Measurements from ENCODE around the gene RGP1.

GRCh38 chr9:35740243-35740642 is 8.8 kb upstream of the RGP1 start:
- no peak for TF ChIP-seq CTCF (conservative IDR thresholded peaks at IDR 0.05)
- TF ChIP-seq EZH2 (IDR thresholded peaks at IDR 0.05; ENCODE audit: low read depth), result no peak
